Right atrium auricular region (tissue), 2 donors: ENCODE measurements around the gene BMPR1A. TPM values are rescaled to one million over a fixed set of nuclear protein-coding genes. Genes with fewer than 3 reads are reported as not detected.

Experiments used
- DNase-seq: peaks from one replicate; pipeline ENCODE4 v3.0.0-alpha.2; 2019; ENCODE audit warnings: low spot score
- H3K27ac ChIP-seq, 2 donors: fragments of 200-600 bp; sonication (generic); 1 replicate in 1 of 2; 2 replicates in 1 of 2; pipeline ENCODE4 v1.5.1; 2016 to 2019
- H3K27me3 ChIP-seq, 2 donors: fragments of 200-600 bp; sonication (generic); one replicate each; pipeline versions ENCODE4 v1.5.1 to v1.6.0; 2017 to 2019
- H3K36me3 ChIP-seq: fragments of 200-600 bp; sonication (generic); one replicate; pipeline ENCODE4 v1.5.1; 2016
- H3K4me1 ChIP-seq, 2 donors: fragments of 200-600 bp; sonication (generic); one replicate each; pipeline versions ENCODE4 v1.5.1 to v1.6.0; 2017 to 2019
- H3K4me3 ChIP-seq, 2 donors: fragments of 200-600 bp; sonication (generic); 1 replicate in 1 of 2; 2 replicates in 1 of 2; pipeline ENCODE4 v1.5.1; 2017 to 2019; ENCODE audit warnings: mild to moderate bottlenecking in 1 of 2, moderate library complexity in 1 of 2
- H3K9me3 ChIP-seq, 2 donors: fragments of 200-600 bp; sonication (generic); one replicate each; pipeline ENCODE4 v1.5.1; 2019
- total RNA-seq, 2 donors: library from RNA; depleted of rRNA; stranded (reverse); fragments of >200 nt; gene quantifications; one replicate each; pipeline ENCODE4 v1.1.0, GENCODE V29; 2016
- TF ChIP-seq, protein P1 (sequence below), 2 donors: fragments of 200-600 bp; sonication (generic); IDR thresholded peaks; one replicate each; pipeline ENCODE4 v1.5.1; 2019; ENCODE audit warnings: antibody characterized with exemption in 2 of 2

Gene BMPR1A
- total RNA-seq, 2 donors from 2014 or later, result 28.6 to 41.2 TPM

DNA sequence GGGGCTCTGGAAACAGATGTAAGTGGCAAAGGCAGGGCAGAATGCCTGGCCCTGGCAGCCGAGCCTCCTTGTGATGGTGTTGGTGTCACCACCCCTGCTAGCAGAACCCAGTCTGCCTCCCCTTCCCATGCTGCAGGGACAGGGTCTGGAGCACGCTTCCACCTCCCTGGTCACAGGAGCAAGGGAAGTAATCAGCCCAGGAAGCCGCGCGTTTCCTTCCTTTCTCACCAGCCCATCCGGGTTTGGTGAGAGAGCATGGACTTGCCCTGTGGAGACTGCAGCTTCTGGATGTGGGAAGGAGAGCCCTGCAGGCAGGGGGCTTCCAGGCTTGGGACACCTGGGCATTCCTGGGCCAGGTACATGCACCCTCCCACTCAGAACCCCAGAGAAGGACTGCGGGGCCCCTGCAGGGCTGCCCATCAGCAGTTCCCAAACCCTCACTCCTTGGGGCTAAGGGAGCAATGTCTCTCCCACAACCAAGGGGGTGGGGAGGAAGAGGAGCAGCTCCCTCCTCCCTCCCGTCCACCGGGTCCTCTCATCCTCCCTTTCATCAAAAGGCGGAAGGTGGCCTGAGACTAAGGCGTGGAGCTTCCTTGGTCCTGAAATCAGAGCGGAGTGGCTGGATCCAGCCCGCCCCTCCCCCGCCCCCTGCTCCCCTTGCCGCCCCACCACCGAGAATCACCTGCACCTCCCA, 199.2 kb downstream of the BMPR1A start:
- peak overlapping the region; percentile 79 to 80 for H3K27ac ChIP-seq
- H3K4me3 ChIP-seq, result peak overlapping the region; percentile 40 to 50
- no peak for DNase-seq
- no peaks in the 10 kb centered on the region for H3K27me3 ChIP-seq
- TF ChIP-seq, protein P1, sequence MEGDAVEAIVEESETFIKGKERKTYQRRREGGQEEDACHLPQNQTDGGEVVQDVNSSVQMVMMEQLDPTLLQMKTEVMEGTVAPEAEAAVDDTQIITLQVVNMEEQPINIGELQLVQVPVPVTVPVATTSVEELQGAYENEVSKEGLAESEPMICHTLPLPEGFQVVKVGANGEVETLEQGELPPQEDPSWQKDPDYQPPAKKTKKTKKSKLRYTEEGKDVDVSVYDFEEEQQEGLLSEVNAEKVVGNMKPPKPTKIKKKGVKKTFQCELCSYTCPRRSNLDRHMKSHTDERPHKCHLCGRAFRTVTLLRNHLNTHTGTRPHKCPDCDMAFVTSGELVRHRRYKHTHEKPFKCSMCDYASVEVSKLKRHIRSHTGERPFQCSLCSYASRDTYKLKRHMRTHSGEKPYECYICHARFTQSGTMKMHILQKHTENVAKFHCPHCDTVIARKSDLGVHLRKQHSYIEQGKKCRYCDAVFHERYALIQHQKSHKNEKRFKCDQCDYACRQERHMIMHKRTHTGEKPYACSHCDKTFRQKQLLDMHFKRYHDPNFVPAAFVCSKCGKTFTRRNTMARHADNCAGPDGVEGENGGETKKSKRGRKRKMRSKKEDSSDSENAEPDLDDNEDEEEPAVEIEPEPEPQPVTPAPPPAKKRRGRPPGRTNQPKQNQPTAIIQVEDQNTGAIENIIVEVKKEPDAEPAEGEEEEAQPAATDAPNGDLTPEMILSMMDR (IDR thresholded peaks at IDR 0.05), result no peak
- no peaks in the 10 kb centered on the region for H3K9me3 ChIP-seq
- no peaks in the 10 kb centered on the region for H3K36me3 ChIP-seq
- peaks cover 0 to 63% of the 10 kb centered on the region in 2 donors for H3K4me1 ChIP-seq

- TF ChIP-seq, protein P1 (IDR thresholded peaks at IDR 0.05), result no peak
- Histone ChIP-seq H3K4me3 (peak overlapping the region; percentile 40 to 50), H3K36me3 (no peaks in the 10 kb centered on the region), H3K4me1 (peaks cover 0 to 65% of the 10 kb centered on the region in 2 donors), H3K27me3 (no peaks in the 10 kb centered on the region), H3K9me3 (no peaks in the 10 kb centered on the region), H3K27ac (peak overlapping the region; percentile 79 to 80)
- no peak for DNase-seq
These were observed 199.9 kb downstream of the BMPR1A start for GRCh38 chr10:86956195-86956847.

DNA sequence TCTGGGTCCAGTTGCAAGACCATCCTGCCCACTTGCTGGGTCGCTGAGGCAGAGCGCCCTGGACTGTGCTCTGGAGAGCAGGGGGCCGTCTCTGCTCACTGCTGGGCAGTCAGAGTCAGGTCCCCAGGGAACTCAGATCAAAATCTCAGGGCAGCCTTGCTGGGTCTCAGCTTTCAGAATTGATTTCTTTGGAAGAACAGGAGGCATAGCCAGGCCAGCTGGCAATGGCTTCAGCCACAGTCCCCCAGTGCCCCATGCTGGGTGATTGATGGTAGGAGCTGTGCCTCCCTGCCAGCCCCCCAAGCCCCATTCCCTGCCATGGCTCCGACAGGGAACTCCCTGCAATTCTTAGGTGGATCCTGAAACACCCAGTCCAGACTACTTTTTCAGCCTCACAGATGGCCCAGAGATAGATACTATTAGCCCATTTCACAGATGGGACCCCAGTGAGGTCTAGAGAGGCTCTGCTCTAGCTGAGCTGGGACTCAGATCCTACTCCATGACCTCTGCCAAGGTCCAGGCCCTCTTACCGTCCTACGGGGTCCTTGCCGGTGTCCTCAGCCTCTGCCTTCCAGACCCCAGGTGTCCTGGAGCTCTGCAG, 200.5 kb downstream of the BMPR1A start:
- DNase-seq, result no peak
- Histone ChIP-seq H3K27me3 (no peaks in the 10 kb centered on the region), H3K36me3 (no peaks in the 10 kb centered on the region), H3K9me3 (no peaks in the 10 kb centered on the region), H3K4me3 (peak overlapping the region; percentile 40 to 50), H3K27ac (peak overlapping the region; percentile 79 to 80), H3K4me1 (peaks cover 0 to 65% of the 10 kb centered on the region in 2 donors)
- TF ChIP-seq, protein P1 (IDR thresholded peaks at IDR 0.05), result no peak

GRCh38 chr10:86957471-86958115, 201.2 kb downstream of the BMPR1A start, which contains the start of gene MMRN2:
Gene MMRN2 (minus strand): TSS chr10:86957615. CDS start chr10:86957541, 74 bp downstream.
- peaks cover 0 to 65% of the 10 kb centered on the region in 2 donors for H3K4me1 ChIP-seq
- no peaks in the 10 kb centered on the region for H3K36me3 ChIP-seq
- H3K27ac ChIP-seq, result peak within 1 kb of the TSS; percentile 79 to 80
- H3K4me3 ChIP-seq, result peak within 1 kb of the TSS; percentile 40 to 50
- DNase-seq, result no peak
- TF ChIP-seq, protein P1 (IDR thresholded peaks at IDR 0.05), result no peak
- no peaks in the 10 kb centered on the region for H3K9me3 ChIP-seq
- no peaks in the 10 kb centered on the region for H3K27me3 ChIP-seq

- peaks cover 0 to 65% of the 10 kb centered on the region in 2 donors for H3K4me1 ChIP-seq
- no peaks in the 10 kb centered on the region for H3K27me3 ChIP-seq
- no peaks in the 10 kb centered on the region for H3K9me3 ChIP-seq
- no peaks in the 10 kb centered on the region for H3K36me3 ChIP-seq
- no peak for DNase-seq
- peak within 1 kb of the TSS; percentile 40 to 50 for H3K4me3 ChIP-seq
- H3K27ac ChIP-seq, result peak within 1 kb of the TSS; percentile 79 to 80
- TF ChIP-seq, protein P1 (IDR thresholded peaks at IDR 0.05), result no peak
These were observed 201.9 kb downstream of the BMPR1A start, which contains the start of gene SNCG for GRCh38 chr10:86958116-86958900. Gene SNCG (plus strand): TSS chr10:86958599. CDS start chr10:86958698, 99 bp downstream.
